NB4 (cell line): Measurements from ENCODE around the gene NEIL3.

Source experiments
- POLR2A ChIP-seq: IDR thresholded peaks from 2 replicates; pipeline ENCODE4 v1.6.1; 2011; ENCODE audit warnings: mild to moderate bottlenecking; ENCODE audit not compliant: insufficient read length; ENCODE audit errors: extremely low read depth
- TF ChIP-seq, protein P1 (sequence below): IDR thresholded peaks from one replicate; pipeline ENCODE4 v1.5.1; 2012; ENCODE audit warnings: low read depth, low read length

DNA sequence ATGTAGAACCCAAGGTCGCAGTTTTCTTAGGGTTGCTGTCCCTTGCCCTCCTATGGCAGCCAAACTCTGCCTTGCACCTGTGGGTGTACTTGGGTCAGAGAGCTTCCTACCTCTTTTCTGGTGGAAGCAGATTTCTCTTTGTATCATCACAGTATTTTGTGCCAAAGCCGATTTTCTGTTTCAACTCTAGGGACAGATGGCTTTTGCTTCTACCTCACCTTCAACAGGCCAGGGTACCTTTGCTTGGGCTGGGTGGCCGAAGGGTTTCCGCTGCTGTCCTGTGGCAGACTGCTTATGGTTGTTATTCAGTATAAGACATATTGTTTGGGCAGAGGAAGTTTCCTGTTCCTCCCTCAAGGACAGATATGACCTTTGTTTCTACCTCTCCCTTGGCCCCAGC lies 22.4 kb downstream of the NEIL3 start:
- TF ChIP-seq, protein P1, sequence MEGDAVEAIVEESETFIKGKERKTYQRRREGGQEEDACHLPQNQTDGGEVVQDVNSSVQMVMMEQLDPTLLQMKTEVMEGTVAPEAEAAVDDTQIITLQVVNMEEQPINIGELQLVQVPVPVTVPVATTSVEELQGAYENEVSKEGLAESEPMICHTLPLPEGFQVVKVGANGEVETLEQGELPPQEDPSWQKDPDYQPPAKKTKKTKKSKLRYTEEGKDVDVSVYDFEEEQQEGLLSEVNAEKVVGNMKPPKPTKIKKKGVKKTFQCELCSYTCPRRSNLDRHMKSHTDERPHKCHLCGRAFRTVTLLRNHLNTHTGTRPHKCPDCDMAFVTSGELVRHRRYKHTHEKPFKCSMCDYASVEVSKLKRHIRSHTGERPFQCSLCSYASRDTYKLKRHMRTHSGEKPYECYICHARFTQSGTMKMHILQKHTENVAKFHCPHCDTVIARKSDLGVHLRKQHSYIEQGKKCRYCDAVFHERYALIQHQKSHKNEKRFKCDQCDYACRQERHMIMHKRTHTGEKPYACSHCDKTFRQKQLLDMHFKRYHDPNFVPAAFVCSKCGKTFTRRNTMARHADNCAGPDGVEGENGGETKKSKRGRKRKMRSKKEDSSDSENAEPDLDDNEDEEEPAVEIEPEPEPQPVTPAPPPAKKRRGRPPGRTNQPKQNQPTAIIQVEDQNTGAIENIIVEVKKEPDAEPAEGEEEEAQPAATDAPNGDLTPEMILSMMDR = no peak
- TF ChIP-seq POLR2A = no peak
